ENCODE measurements around the gene GSTK1.
"Not testable (repeated sequence)": the region's sequence is repeated elsewhere in the genome, so short reads cannot be mapped to it uniquely, and the experiment has no call there.

The GSTK1 gene

DNA sequence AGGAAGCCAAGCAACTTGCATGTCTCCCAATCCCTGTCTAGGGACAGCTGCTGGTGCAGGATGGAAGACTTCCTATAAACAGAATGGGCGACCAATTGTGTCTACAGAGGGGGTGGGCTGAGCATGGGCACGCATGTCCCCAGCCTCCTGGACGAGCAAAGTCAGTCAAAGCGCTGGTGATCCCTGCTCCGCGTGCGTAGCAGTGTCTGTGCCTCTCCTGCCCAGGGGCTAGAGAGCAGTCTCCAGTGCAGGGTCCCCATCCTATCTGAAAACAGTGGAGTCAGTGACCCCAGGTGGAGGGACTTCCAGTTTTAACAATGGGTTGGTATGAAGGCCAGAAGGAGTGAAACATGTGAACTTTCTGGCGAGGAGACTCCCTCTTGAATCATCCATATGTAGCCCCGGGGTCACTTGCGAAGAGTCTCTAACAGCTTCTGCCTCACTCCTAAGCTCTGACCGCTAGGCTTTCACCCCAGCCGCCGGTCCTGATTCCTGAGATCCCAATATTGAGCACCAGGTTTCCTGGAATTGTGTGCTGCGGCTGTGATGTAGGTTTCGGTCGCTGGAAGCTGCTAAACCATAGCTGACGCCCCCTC, 24.2 kb downstream of the GSTK1 start:
- Mint-ChIP-seq H3K27ac (peak overlapping the region; percentile 92), H3K9me3 (peaks cover 7% of the 10 kb centered on the region), H3K4me1 (ENCODE audit: low read depth) (peaks cover 41% of the 10 kb centered on the region), H3K36me3 (ENCODE audit: low read depth) (peaks cover 40% of the 10 kb centered on the region), H3K4me3 (peak overlapping the region; percentile 90), H3K27me3 (ENCODE audit: low read depth) (no peaks in the 10 kb centered on the region)
- DNase-seq (ENCODE audit: low spot score): no peak

GRCh38 chr7:143287935-143288826, 24.9 kb downstream of the GSTK1 start, which contains the start of gene CASP2:
Gene CASP2 (plus strand): TSS chr7:143288351. CDS start chr7:143288456, 105 bp downstream.
- Mint-ChIP-seq H3K4me3 (peak within 1 kb of the TSS; percentile 90), H3K36me3 (ENCODE audit: low read depth) (peaks cover 45% of the 10 kb centered on the region), H3K4me1 (ENCODE audit: low read depth) (peaks cover 41% of the 10 kb centered on the region), H3K27me3 (ENCODE audit: low read depth) (no peaks in the 10 kb centered on the region), H3K27ac (peak within 1 kb of the TSS; percentile 92), H3K9me3 (peaks cover 7% of the 10 kb centered on the region)
- peak; percentile 99 for DNase-seq (ENCODE audit: low spot score)

- peaks cover 52% of the 10 kb centered on the region for H3K36me3 Mint-ChIP-seq (ENCODE audit: low read depth)
- no peak for DNase-seq (ENCODE audit: low spot score)
- peaks cover 38% of the 10 kb centered on the region for H3K4me1 Mint-ChIP-seq (ENCODE audit: low read depth)
- no peaks in the 10 kb centered on the region for H3K27me3 Mint-ChIP-seq (ENCODE audit: low read depth)
- H3K27ac Mint-ChIP-seq: peak overlapping the region; percentile 69
- H3K4me3 Mint-ChIP-seq: peak overlapping the region; percentile 90
- peaks cover 7% of the 10 kb centered on the region for H3K9me3 Mint-ChIP-seq
Observed at GRCh38 chr7:143288836-143289235, 25.6 kb downstream of the GSTK1 start.

- H3K27ac Mint-ChIP-seq: peak overlapping the region; percentile 75
- peaks cover 7% of the 10 kb centered on the region for H3K9me3 Mint-ChIP-seq
- H3K4me3 Mint-ChIP-seq: peak overlapping the region; percentile 90
- H3K4me1 Mint-ChIP-seq (ENCODE audit: low read depth): peaks cover 40% of the 10 kb centered on the region
- H3K27me3 Mint-ChIP-seq (ENCODE audit: low read depth): no peaks in the 10 kb centered on the region
- DNase-seq (ENCODE audit: low spot score): no peak
- H3K36me3 Mint-ChIP-seq (ENCODE audit: low read depth): peaks cover 58% of the 10 kb centered on the region
Observed at GRCh38 chr7:143289421-143289820, 26.2 kb downstream of the GSTK1 start.

- H3K4me1 Mint-ChIP-seq (ENCODE audit: low read depth): peaks cover 45% of the 10 kb centered on the region
- H3K9me3 Mint-ChIP-seq; DNase-seq (ENCODE audit: low spot score); H3K27me3 Mint-ChIP-seq (ENCODE audit: low read depth): not testable (repeated sequence)
- peak overlapping the region; percentile 75 for H3K27ac Mint-ChIP-seq
- H3K36me3 Mint-ChIP-seq (ENCODE audit: low read depth): peaks cover 62% of the 10 kb centered on the region
- H3K4me3 Mint-ChIP-seq: peak overlapping the region; percentile 90
Observed at GRCh38 chr7:143289888-143290287, 26.6 kb downstream of the GSTK1 start.

DNA sequence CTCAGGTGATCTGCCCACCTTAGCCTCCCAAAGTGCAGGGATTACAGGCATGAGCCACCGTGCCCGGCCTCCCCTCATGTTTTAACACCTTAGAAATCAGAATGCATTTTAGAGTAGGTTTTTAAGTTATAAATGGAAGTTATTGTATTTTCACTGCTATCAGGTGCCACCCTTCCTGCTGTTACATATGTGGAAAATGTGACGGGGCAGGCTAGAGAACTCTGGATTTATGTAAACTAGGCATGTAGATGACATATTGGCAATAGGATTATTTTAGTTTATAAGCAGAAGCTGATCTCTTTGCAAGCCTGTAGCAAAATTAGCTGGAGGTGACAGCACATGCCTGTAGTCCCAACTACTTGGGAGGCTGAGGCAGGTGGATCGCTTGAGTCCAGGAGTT, 27.1 kb downstream of the GSTK1 start:
- Mint-ChIP-seq H3K27ac (peak overlapping the region; percentile 66), H3K4me3 (peak overlapping the region; percentile 90), H3K36me3 (ENCODE audit: low read depth) (peaks cover 66% of the 10 kb centered on the region), H3K27me3 (ENCODE audit: low read depth) (no peaks in the 10 kb centered on the region), H3K4me1 (ENCODE audit: low read depth) (peaks cover 48% of the 10 kb centered on the region), H3K9me3 (peaks cover 7% of the 10 kb centered on the region)
- no peak for DNase-seq (ENCODE audit: low spot score)

GRCh38 chr7:143292876-143293275, 29.6 kb downstream of the GSTK1 start:
- H3K36me3 Mint-ChIP-seq (ENCODE audit: low read depth): peaks cover 81% of the 10 kb centered on the region

DNA sequence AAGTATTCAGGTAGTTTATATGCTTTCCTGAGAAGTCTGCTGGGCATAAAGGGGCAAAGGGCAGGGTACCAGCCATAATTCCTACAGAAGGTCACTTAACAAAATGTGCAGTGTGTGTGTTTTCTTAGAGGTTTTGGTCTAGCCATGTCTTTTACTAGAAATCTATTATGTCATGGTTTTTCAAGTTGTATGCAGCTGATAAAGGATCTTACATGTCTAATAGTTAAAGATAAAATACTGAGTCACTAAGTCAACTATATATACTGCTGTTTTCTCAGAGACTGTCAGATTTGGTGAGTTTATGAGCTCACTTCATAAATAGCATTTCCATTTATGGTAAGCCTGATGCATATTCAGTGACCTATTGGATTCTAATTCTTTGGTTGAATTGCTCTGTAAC, 32.6 kb downstream of the GSTK1 start:
- Mint-ChIP-seq H3K27ac (peak overlapping the region; percentile 14), H3K4me1 (ENCODE audit: low read depth) (peaks cover 57% of the 10 kb centered on the region), H3K27me3 (ENCODE audit: low read depth) (no peaks in the 10 kb centered on the region), H3K9me3 (no peaks in the 10 kb centered on the region), H3K36me3 (ENCODE audit: low read depth) (peaks cover 88% of the 10 kb centered on the region), H3K4me3 (peak overlapping the region; percentile 1)
- DNase-seq (ENCODE audit: low spot score): no peak

More at GRCh38 chr7:143292876-143293275, 29.6 kb downstream of the GSTK1 start:
- Mint-ChIP-seq H3K9me3 (peaks cover 1% of the 10 kb centered on the region), H3K4me1 (ENCODE audit: low read depth) (peaks cover 59% of the 10 kb centered on the region), H3K27me3 (ENCODE audit: low read depth) (no peaks in the 10 kb centered on the region), H3K4me3 (no peak overlapping the region), H3K27ac (no peak overlapping the region)
- no peak for DNase-seq (ENCODE audit: low spot score)

DNA sequence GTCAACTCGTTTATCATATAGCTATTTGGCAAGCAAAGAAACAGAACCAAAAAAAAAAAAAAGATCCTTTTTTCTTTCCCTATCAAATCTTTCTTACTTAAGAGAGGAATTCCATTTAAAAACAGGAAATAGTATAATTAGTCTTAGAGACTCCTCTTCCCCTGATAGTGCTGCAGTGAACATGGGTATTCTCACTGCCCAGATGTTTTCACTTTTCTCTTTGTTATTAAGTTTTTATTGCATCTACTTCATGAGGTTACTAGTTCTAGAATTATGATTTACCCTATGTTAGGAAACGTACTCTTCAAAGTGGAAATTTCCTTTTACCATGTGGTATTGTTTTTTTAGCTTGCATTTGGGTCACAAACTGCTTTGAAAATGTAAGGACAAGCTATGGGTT, 33.4 kb downstream of the GSTK1 start:
- H3K4me1 Mint-ChIP-seq (ENCODE audit: low read depth): peaks cover 57% of the 10 kb centered on the region
- peak overlapping the region; percentile 47 for H3K27ac Mint-ChIP-seq
- no peak overlapping the region for H3K4me3 Mint-ChIP-seq
- H3K36me3 Mint-ChIP-seq (ENCODE audit: low read depth): peaks cover 88% of the 10 kb centered on the region
- no peaks in the 10 kb centered on the region for H3K9me3 Mint-ChIP-seq
- DNase-seq (ENCODE audit: low spot score): no peak
- no peaks in the 10 kb centered on the region for H3K27me3 Mint-ChIP-seq (ENCODE audit: low read depth)

- Mint-ChIP-seq H3K27ac (peak overlapping the region; percentile 38), H3K4me1 (ENCODE audit: low read depth) (peaks cover 47% of the 10 kb centered on the region), H3K27me3 (ENCODE audit: low read depth) (no peaks in the 10 kb centered on the region), H3K36me3 (ENCODE audit: low read depth) (peaks cover 88% of the 10 kb centered on the region), H3K9me3 (no peaks in the 10 kb centered on the region), H3K4me3 (no peak overlapping the region)
- DNase-seq (ENCODE audit: low spot score): no peak
Observed at GRCh38 chr7:143299346-143299745, 36.1 kb downstream of the GSTK1 start.

- peaks cover 45% of the 10 kb centered on the region for H3K4me1 Mint-ChIP-seq (ENCODE audit: low read depth)
- no peak overlapping the region for H3K4me3 Mint-ChIP-seq
- no peak overlapping the region for H3K27ac Mint-ChIP-seq
- no peaks in the 10 kb centered on the region for H3K27me3 Mint-ChIP-seq (ENCODE audit: low read depth)
- peaks cover 86% of the 10 kb centered on the region for H3K36me3 Mint-ChIP-seq (ENCODE audit: low read depth)
- DNase-seq (ENCODE audit: low spot score): peak; percentile 33
- H3K9me3 Mint-ChIP-seq: no peaks in the 10 kb centered on the region
Observed at GRCh38 chr7:143299840-143300239, 36.6 kb downstream of the GSTK1 start.

GRCh38 chr7:143300959-143301935, 38.0 kb downstream of the GSTK1 start:
- Mint-ChIP-seq H3K9me3 (no peaks in the 10 kb centered on the region), H3K4me3 (no peak overlapping the region), H3K27ac (no peak overlapping the region), H3K4me1 (ENCODE audit: low read depth) (peaks cover 43% of the 10 kb centered on the region), H3K27me3 (ENCODE audit: low read depth) (no peaks in the 10 kb centered on the region), H3K36me3 (ENCODE audit: low read depth) (peaks cover 84% of the 10 kb centered on the region)
- no peak for DNase-seq (ENCODE audit: low spot score)

DNA sequence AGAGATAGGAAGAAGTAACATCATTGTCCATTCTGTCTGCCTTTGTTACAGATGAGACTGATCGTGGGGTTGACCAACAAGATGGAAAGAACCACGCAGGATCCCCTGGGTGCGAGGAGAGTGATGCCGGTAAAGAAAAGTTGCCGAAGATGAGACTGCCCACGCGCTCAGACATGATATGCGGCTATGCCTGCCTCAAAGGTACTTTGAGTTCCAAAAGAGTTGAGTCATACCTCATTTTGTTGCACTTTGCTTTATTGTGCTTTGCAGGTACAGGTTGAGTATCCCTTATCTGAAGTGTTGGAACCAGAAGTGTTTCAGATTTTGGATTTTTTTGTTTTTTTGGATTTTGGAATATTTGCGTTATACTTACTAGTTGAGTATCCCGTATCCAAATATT, 40.5 kb downstream of the GSTK1 start:
- Mint-ChIP-seq H3K27ac (no peak overlapping the region), H3K9me3 (peaks cover 9% of the 10 kb centered on the region), H3K36me3 (ENCODE audit: low read depth) (peaks cover 87% of the 10 kb centered on the region), H3K4me1 (ENCODE audit: low read depth) (peaks cover 51% of the 10 kb centered on the region), H3K27me3 (ENCODE audit: low read depth) (no peaks in the 10 kb centered on the region), H3K4me3 (no peak overlapping the region)
- DNase-seq (ENCODE audit: low spot score): no peak
